HPDE6-E6E7 (cell line): Measurements from ENCODE around the gene GRK6.

Source experiments
- DNase-seq: peaks from one replicate; pipeline ENCODE4 v3.0.0; 2011; ENCODE audit warnings: missing footprints; ENCODE audit errors: extremely low spot score

The GRK6 gene

DNA sequence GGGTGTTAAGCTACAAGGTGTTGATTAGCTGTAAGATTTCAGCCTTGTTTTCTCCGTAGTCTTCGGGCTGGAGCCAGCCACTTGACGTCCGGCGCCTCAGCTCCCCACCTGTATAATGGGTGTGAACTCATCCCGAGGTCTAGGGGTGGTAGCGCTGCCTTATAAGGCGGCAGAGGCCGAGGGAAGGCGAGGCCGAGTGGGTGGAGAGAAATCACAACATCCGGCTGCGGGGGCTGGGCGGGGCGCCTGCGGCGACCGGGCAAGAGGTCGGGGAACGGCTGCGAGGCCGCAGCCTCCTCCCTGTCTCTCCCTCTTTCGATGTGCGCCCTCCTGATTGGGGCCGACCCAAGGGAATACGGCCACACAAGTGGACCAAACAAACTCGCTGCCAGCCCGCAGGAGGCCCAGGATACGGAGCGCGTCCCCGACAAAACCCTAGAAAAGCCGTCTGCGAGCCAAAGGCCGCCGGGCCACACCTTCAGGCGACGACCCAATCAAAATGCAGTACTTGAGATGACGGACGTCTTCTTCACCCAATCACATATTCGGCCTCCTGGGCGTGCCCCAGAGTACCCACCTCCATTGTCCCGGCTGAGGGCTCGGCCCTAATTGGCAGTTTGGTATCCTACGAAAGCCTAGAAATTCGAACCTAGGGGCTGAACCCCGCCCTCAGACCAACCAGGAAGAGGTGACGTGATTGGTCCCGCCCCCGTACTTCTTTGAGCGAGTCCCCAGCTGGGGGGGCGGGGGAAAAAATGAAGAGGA lies 493 bp upstream of the GRK6 start:
- DNase-seq, result peak; percentile 100

DNA sequence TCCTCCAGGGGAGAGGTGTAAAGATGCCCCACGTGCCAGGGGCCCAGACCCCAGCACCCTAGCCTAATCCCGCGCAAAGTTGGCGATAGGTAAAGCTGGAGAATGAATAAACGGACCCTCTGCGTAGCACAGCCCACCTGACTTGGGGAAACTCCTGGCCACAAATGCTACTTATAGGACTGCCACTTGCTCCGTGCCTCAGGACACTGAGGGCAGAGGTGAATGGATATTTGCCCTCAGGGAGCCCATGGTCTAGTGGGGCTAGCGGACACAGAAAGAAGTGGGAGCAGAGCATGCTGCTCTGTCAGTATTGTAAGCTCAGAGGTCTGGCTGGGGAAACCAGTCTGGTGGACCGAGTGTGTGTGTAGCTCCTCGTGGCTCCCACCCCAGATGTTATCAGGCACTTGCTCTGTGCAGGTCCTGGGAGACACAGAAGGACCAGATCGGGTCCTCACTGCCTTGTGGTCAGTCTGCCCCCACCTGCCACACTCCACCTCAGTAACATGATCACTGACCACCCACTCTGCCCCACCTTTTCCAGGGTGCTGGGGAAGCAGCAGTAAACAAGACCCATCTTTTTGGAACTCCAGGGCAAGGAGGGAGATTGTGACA lies 841 bp downstream of the GRK6 start:
- no peak for DNase-seq

DNA sequence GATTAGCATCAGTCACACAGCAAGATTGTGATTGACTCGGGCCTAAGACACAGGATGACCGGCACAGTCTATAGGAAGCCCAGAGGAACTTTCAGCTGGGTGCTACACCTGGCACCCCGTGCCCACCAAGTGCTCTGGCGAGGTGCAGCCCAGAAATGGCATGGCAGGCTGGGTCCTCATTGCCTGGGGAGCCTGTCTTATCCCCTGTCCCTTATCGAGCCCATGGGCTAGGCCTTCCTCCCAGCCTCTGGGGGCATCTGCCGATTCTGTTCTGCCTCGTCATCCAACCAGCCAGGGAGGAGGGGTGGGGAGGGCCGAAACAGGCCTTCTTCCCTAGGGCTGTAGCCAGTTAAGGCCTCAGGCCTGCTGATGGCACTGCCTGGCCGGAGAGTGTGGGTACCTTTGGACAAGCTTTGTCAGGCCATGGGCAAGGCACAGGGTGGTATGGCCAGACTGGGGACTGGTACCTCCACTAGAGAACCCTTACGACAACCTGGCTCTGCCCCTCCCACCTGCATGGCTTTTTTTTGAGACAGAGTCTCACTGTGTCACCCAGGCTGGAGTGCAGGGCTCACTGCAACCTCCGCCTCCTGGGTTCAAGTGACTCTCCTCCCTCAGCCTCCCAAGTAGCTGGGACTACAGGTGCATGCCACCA lies 1.6 kb downstream of the GRK6 start:
- DNase-seq, result no peak

DNA sequence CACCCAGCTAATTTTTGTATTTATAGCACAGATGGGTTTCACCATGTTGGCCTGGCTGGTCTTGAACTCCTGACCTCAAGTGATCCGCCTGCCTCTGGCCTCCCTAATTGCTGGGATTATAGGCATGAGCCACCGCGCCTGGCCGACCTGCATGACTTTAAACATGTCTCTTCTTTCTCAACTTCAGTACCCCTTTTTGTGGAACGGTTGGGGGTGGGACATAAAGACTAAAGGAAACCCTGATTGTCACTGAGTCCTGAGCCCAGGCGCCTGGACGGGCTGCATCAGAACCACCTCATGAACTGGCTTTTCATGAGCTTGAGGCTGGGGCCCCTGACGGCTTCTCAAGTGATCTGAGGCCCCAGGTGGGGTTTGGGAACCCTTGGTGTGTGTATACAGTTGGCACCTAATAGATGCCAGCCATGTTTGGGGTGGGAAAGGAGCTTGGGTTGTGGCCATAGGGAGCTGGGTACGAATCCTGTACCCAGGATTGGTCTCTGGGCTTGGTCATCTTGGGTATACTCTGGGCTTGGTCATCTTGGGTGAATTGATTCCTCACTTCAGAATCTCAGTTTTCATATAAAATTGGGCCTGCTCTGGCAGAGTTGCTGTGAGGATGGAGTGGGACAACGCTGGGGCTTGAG lies 2.2 kb downstream of the GRK6 start:
- DNase-seq, result no peak

DNA sequence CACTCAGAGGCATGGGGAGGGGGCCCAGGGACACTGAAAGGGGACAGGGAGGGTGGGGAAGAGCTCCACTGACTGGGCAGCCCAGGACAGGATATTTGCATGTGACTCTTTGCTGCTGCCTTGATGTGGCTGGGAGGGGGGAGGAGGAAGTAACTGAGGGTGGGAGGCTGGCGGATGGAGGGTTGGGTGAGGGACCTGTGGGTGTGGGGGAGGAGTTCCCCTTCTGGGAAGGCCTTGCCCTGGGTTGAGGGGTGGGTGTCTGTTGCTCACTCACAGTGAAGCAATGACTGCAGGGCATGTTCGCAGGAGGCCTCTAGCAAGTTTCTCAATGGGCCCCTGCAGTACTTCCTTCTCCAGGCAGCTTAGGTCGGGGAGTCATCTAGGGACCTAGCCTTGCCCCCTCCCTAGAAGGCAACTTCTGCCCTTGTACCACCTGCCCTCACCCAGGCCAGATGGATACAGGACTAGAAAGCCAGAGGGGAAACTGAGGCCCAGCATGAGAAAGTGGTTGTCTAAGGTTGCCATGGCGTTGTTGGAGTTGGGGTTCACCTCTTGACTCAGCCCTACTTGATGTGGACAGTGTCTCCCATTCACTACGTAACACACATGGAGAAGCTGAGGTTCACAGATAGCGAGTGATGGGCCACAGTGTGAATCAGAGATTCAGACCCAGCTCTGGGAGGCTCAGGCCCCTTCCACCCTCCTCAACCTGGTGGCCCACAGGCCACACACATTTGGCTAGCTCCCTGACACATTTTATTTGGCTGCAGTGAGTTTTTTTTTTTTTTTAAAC lies 3.0 kb downstream of the GRK6 start:
- no peak for DNase-seq

DNA sequence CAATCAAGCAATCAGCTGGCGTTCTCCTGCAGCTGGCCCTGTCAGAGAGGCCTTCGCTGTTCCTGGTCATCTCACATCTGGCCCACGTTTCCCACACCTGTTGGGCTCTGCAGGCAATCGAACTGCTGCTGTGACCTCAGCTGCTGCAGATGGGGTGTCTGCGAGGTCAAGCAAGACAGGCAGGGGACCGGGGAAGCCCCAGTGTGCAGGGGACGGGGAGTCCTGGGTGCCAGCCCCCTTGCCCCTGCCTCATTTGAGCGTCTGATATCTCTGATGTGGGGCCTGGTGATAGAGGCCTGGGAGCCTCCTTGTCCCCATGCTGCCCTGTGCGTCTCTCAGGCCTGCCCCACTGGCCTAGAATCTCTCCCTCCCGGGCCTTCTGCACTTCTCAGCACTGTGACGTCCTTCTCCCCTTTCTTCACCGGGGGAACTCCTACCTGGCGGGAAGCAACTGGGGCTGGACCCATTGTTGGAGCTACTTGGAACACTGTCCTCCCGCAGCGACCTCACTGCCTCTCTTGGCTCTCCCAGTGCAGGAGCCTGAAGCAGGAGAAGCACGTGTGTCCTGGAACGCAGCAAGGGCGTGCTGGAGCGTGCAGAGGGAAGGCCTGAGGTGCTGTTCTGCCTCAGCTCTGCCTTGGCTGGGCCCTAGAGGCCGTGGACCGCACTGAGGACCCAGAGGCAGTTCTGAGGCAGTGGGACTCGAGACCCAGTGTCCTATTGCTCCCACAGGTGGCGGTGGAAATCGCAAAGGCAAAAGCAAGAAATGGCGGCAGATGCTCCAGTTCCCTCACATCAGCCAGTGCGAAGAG lies 3.9 kb downstream of the GRK6 start:
- DNase-seq, result no peak

DNA sequence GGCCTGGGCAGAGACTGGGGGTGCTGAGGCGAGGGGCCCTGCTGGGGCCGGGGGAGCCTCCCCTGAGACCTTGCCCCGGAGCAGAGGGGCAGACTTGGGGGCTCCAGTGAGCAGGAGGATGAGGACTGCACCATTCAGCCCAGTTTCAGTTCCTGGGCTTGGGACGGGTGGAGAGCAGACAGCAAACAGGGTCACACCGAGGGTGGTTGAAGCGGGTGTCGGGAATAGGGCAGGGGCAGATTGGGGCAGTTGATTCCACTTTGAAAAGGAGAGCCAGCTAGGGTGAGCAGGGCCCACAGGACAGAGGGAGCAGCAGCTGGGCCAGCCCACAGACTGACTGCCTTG lies 4.5 kb downstream of the GRK6 start:
- DNase-seq, result no peak

DNA sequence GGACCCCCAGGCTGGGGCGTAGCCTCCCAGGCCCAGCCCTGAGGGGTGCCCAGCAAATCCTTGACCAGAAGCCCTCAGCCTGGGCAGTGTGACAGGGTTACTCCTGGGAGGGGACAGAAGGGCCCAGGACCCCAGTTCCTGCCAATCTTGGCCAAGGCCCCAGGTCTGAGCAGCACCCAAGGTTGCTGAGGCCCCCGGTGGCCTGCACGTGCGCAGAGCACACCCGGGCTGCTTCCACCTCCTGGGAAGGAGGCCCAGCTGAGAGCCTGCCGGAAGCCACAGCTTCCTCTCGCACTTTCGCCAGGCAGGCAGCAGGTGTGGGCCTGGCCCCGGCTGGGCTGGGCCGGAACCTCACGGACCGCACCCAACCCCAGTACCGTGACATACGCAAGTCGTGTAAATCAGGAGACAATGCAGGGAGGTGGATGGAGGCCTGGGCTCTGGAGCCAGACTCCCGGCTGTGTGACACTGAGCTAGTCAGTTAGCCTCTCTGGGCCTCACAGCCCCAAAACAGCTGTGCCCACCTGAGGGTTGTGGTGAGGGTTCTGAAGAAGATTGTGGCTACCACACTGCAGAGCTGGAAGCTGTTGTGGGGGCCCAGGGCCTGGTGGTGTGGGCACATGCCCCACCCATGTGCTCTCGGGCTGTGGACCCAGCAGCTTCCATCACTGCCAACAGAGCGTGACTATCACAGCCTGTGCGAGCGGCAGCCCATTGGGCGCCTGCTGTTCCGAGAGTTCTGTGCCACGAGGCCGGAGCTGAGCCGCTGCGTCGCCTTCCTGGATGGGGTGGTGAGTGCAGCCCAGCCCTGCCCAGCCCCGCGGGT lies 5.1 kb downstream of the GRK6 start:
- DNase-seq, result no peak

DNA sequence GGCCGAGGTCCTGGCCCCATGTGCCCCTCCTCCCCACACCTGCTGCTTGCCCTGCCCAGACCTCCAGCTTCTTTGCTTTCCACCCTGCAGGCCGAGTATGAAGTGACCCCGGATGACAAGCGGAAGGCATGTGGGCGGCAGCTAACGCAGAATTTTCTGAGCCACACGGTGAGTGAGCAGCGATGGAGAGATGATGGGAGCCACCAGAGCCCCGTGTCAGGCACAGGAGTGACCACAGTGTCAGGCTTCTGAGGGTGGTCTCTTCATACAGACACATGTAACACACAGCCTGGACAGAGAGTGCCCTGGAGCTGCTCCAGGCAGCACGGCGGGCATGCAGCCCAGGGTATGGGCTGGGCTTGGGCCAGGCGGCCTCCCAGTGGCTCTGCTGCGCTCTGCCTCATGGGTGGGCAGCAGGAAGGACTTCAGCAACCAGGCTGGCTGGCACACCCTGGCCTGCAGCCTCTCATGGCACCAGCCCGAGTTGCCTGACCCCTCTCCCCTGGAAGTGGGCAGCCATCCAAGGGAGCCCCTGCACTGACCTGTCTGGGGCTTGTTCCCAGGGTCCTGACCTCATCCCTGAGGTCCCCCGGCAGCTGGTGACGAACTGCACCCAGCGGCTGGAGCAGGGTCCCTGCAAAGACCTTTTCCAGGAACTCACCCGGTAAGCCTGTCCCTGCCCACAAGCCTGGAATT lies 5.8 kb downstream of the GRK6 start:
- no peak for DNase-seq

DNA sequence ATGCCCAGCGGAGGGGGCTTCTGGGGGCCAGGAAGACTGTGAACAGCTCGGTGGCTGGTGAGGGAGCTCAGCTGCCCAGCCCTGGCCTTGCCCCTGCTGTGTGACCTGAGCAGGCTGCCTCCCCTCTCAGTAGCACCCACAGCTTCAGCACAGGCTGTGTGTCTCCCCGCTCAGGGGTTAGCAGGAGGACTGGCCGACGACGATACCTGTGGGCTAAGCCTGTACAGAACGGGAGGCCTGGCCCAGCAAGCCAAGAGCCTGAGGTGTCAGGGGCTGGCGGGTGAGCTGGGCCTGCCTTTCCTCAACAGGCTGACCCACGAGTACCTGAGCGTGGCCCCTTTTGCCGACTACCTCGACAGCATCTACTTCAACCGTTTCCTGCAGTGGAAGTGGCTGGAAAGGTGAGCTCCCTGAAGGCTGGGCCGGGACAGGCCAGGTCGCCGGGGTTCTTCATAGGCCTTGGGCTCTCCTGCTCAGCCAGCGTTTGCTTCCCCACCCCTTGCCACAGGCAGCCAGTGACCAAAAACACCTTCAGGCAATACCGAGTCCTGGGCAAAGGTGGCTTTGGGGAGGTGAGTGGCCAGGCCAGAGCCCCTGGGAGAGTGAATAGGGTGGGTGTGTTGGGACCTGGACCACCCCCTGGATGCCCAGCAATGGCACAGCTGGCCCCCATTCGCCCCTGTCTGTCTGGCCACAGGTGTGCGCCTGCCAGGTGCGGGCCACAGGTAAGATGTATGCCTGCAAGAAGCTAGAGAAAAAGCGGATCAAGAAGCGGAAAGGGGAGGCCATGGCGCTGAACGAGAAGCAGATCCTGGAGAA lies 6.6 kb downstream of the GRK6 start:
- no peak for DNase-seq

DNA sequence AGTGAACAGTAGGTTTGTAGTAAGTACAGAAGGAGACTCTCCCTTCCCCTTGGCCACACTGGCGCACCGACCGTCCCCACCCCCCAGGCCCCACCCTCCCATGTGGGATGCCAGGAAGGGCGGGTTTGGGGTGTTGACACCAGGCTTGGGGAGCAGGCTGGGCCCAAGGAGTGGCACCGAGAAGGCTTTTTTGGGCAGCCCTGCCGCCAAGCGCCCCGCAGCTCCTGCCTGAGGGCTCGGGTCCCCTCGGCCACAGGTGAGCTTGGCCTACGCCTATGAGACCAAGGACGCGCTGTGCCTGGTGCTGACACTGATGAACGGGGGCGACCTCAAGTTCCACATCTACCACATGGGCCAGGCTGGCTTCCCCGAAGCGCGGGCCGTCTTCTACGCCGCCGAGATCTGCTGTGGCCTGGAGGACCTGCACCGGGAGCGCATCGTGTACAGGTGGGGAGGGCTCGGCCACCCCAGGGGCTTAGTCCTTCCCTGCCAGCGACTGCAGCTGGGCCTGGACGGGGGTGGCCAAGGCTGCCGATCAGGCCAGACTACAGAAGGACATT lies 7.3 kb downstream of the GRK6 start:
- DNase-seq, result no peak

DNA sequence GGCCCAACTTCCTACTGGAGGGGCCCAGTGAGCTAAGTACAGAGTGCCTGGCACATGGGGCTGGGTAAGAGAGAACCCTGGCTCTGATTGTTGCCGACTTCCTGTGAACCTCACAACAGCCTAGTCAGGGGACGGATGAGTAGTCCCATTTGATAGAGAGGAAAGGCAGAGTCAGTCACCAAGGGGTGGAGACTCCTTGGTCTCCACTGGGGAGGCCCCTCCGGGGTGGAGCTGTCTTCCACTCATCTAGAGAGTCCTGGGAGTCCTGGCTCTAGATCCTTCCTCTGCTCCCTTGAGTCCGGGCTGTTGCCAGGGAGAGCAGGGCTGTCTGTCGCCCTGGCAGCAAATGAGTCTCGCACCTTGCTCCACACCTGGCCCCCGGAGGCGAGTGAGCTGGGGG lies 8.0 kb downstream of the GRK6 start:
- DNase-seq, result no peak

DNA sequence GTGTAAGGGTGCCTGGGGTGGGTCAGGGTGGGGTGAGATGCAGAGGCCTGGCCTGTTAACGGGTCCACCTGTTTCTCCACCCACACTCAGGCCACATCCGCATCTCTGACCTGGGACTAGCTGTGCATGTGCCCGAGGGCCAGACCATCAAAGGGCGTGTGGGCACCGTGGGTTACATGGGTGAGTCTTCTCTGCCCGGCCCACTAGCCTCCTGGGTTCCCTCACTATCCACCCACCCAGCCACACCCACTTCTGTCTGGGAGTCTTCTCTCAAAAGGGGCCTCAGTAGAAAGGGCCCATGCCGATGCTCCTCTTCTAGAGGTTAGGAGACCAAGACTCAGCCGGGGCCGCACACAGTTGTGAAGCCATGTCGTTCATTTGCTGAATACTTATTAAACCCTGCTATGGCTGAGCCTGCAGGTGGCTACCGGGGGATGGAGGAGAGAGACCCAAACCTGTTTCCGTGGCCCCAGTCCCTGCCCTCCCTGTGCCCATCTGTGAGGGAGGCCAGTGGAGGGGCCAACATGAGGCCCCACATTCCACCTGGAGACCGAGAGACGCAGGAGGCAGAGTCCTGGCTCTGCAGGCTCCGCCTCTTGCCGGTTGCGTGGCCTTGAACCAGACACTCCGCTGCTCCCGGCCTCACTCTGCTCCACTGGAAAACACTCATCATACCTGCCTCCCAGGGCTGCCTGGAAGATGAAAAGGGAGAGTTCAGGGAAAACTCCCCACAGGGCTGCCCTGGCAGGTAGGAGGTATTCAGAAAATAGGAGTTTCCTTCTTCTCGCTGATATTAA lies 8.7 kb downstream of the GRK6 start:
- DNase-seq, result no peak

DNA sequence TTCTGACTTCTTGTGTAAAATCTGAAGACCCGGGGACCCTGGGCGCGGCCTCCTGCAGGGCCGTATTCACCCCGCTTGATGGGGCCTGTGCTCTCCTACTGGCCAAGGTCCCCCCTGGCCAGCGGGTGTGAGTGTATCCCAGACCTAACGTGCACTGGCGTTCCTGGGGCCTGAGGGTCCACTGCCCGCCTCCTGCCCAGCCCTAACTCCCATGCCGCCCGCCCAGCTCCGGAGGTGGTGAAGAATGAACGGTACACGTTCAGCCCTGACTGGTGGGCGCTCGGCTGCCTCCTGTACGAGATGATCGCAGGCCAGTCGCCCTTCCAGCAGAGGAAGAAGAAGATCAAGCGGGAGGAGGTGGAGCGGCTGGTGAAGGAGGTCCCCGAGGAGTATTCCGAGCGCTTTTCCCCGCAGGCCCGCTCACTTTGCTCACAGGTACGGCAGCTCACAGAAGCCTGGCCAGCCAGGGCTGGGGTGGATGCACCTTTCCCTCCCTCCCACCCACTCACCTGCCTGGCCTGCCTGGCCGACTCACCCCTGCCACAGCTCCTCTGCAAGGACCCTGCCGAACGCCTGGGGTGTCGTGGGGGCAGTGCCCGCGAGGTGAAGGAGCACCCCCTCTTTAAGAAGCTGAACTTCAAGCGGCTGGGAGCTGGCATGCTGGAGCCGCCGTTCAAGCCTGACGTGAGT lies 9.5 kb downstream of the GRK6 start:
- no peak for DNase-seq

DNA sequence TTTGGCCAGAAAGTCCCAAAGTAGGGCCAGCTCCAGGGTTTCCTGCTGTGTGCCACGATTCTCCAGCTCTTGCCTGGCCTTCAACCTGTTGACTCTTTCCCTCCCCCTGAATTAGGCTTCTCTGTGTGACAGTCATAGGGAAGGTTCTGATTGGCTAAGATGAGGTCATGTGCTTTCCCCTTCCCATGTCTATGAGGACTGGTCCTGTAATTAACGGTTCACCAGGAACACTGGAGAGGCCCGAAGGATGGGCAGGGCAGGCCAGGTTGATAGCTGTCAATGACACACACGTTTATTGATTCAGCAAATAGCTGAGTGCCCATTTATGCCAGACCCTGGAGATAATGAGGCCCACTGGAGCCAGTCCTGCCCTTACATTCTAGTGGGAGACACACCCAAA lies 11.1 kb downstream of the GRK6 start:
- no peak for DNase-seq

DNA sequence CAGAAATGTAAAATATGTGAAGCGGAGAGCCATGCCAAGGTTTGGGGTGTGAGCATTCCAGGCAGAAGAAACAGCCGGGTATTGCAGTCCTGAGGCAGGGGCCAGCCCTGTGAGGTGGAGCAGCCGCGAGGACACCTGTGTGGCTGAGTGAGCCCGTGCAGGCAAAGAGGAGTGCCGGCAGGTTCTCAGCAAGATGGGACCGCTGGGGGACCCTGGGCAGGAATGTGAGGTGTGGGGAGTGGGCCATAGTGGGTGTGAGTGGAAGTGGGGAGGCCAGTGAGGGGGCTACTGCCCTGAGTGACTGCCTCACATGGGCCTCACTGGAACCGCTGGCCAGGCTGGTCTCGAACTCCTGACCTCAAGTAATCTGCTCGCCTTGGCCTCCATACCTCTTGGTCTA lies 12.0 kb downstream of the GRK6 start:
- no peak for DNase-seq

DNA sequence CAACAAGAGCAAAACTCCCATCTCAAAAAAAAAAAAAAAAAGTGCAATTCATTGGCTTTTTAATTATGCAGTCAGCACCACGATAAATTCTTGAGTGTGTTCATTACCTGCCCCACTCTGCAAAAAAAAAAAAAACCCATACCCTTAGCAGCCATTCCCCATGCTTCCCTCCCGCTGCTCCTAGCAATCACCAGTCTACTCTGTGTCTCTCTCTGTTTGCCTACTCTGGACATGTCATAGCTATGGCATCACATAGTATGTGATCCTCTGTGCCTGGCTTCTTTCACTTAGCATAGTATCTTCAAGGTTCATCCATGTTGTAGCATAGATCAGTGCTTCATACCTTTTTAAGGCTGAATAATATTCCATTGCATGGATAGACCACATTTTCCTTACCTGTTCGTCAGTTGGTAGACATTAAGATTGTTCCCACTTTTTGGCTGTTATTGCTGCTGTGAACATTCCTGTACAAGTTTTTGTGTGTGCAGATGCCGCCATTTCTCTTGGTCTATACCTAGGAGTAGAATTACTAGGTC lies 13.1 kb downstream of the GRK6 start:
- no peak for DNase-seq
